Stomach (tissue), 9 donors: ENCODE results near the gene ZFHX3. TPM values are rescaled to one million over a fixed set of nuclear protein-coding genes. Genes with fewer than 3 reads are reported as not detected.

Experiments
- DNase-seq, 2 donors: peaks; one replicate each; pipeline versions ENCODE4 v3.0.0 to v3.0.0-alpha.2; 2013 to 2019
- H3K27ac ChIP-seq, 5 donors: fragments of 200-600 bp in 4 of 5; sonication (generic) in 4 of 5; one replicate each; pipeline ENCODE4 v1.5.1; 2013 to 2019; ENCODE audit warnings: mild to moderate bottlenecking in 1 of 5, moderate library complexity in 1 of 5
- H3K27me3 ChIP-seq, 3 donors: fragments of 200-600 bp; sonication (generic); one replicate each; pipeline ENCODE4 v1.5.1; 2017 to 2019; ENCODE audit warnings: mixed run types in 1 of 3
- H3K36me3 ChIP-seq, 4 donors: fragments of 200-600 bp; sonication (generic); 1 replicate in 3 of 4; 2 replicates in 1 of 4; pipeline ENCODE4 v1.5.1; 2016 to 2019
- H3K4me1 ChIP-seq, 4 donors: fragments of 200-600 bp; sonication (generic); one replicate each; pipeline ENCODE4 v1.5.1; 2016 to 2019
- H3K4me3 ChIP-seq, 4 donors: fragments of 200-600 bp; sonication (generic) in 3 of 4; one replicate each; pipeline ENCODE4 v1.5.1; 2016 to 2019; ENCODE audit warnings: mild to moderate bottlenecking in 1 of 4
- H3K9me3 ChIP-seq, 4 donors: fragments of 200-600 bp; sonication (generic); one replicate each; pipeline ENCODE4 v1.5.1; 2016 to 2019
- EP300 ChIP-seq: sonication (generic); formaldehyde crosslinking; IDR thresholded peaks from one replicate; pipeline ENCODE4 v1.6.1; 2017; ENCODE audit warnings: antibody characterized with exemption
- POLR2A ChIP-seq, 4 donors: fragments of 450-650 bp; IDR thresholded peaks; one replicate each; pipeline ENCODE4 v1.6.1; 2016; ENCODE audit warnings: antibody characterized with exemption in 4 of 4, control low read depth in 2 of 4, mild to moderate bottlenecking in 1 of 4, moderate library complexity in 1 of 4
- POLR2AphosphoS5 ChIP-seq, 3 donors: sonication (generic); formaldehyde crosslinking; IDR thresholded peaks; one replicate each; pipeline ENCODE4 v1.6.1; 2016; ENCODE audit warnings: antibody characterized with exemption in 3 of 3
- WGBS, 5 donors: extraction: QIAGEN DNeasy Blood & Tissue Kit in 3 of 5; methylation state at CpG; one replicate each; pipeline versions ENCODE4 v1.1.5 to v1.1.7; 2013 to 2018; 5-methylcytosine and 5-hydroxymethylcytosine counted together
- intact Hi-C: fragments of 100-400 bp; cut with DNase I; formaldehyde crosslinking; loops from one replicate; pipeline ENCODE4 v1.15.1; 2023; ENCODE audit warnings: low total_unique reads
- polyA plus RNA-seq, 3 donors: library from polyadenylated mRNA; stranded (reverse); fragments of 200-250 nt; gene quantifications; one replicate each; pipeline ENCODE4 v1.2.3, GENCODE V29; 2013
- total RNA-seq, 5 donors: library from RNA; depleted of rRNA; stranded (reverse); fragments of >200 nt; gene quantifications; one replicate each; pipeline versions ENCODE4 v1.1.0 to v1.2.3, GENCODE V29; 2014 to 2016
- TF ChIP-seq, protein P1 (sequence below), 7 experiments: fragments of 450-650 bp in 4 of 7; fragments of 200-600 bp in 3 of 7; sonication (generic) in 3 of 7; IDR thresholded peaks; one replicate each; pipeline ENCODE4 v1.5.1; 2016 to 2019; ENCODE audit warnings: antibody characterized with exemption in 7 of 7, control low read depth in 2 of 7, mild to moderate bottlenecking in 1 of 7
- donor health status: healthy with polysubstance abuse.
- donor health status: Bipolar disorder and iron deficiency.
- donor health status: healthy.

The ZFHX3 gene
- total and polyA plus RNA-seq, 8 donors: 1.1 to 27.5 (median 11.8) TPM

DNA sequence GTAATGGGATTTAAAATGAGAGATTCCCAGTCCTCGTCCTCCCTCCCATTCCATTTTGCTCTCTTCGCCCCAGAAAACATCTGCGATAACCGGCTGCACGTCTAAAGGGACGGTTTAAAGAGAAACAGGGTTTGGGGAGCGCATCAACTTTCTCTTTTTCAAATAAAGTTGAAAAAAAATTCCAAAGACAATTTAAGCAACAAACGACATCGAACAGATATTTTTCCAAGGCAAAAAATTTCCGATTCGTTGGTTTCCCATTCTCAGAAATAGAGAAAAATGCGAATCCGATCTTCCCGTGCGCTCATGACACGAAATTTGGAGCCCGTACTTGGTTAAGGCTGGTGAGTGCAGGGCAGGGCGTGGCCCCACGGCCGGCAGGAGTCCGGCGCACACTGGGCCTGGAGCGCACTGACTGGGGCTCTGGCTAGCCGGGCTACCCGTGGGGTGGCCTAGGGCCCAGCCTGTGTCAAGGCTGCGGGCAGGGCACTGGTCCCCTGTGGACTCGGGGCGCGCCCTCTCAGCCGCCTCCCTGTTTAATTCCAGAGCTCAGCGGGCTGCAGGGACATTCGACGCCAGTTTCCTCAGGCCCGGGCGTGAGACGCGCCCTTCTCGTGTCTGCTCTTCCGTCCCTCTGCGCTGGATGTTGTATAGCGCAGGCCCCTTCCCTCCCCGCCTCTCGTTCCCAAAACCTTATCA is 17.9 kb upstream of the ZFHX3 start:
- peaks cover 19 to 83% (median 59%) of the 10 kb centered on the region in 4 donors for H3K4me1 ChIP-seq
- no peak for TF ChIP-seq POLR2AphosphoS5 (IDR thresholded peaks at IDR 0.05)
- TF ChIP-seq, protein P1, sequence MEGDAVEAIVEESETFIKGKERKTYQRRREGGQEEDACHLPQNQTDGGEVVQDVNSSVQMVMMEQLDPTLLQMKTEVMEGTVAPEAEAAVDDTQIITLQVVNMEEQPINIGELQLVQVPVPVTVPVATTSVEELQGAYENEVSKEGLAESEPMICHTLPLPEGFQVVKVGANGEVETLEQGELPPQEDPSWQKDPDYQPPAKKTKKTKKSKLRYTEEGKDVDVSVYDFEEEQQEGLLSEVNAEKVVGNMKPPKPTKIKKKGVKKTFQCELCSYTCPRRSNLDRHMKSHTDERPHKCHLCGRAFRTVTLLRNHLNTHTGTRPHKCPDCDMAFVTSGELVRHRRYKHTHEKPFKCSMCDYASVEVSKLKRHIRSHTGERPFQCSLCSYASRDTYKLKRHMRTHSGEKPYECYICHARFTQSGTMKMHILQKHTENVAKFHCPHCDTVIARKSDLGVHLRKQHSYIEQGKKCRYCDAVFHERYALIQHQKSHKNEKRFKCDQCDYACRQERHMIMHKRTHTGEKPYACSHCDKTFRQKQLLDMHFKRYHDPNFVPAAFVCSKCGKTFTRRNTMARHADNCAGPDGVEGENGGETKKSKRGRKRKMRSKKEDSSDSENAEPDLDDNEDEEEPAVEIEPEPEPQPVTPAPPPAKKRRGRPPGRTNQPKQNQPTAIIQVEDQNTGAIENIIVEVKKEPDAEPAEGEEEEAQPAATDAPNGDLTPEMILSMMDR (IDR thresholded peaks at IDR 0.05): no peak
- no peak for TF ChIP-seq EP300
- TF ChIP-seq POLR2A (IDR thresholded peaks at IDR 0.05): no peak
- 7 to 20% (median 9%) methylated on average over 38 to 43 of the region's 43 CpGs for WGBS, 5 donors
- peak overlapping the region; percentile 3 to 41 (median 24) for H3K4me3 ChIP-seq
- H3K27ac ChIP-seq: peak overlapping the region in 4 of 5 donors; percentile 78 to 87 (median 84)
- peaks cover 3 to 65% (median 46%) of the 10 kb centered on the region in 3 donors for H3K27me3 ChIP-seq
- no peaks in the 10 kb centered on the region for H3K9me3 ChIP-seq
- no peaks in the 10 kb centered on the region for H3K36me3 ChIP-seq
- intact Hi-C loops: no loop called here
- DNase-seq: peak in 1 of 2 donors; percentile 66

DNA sequence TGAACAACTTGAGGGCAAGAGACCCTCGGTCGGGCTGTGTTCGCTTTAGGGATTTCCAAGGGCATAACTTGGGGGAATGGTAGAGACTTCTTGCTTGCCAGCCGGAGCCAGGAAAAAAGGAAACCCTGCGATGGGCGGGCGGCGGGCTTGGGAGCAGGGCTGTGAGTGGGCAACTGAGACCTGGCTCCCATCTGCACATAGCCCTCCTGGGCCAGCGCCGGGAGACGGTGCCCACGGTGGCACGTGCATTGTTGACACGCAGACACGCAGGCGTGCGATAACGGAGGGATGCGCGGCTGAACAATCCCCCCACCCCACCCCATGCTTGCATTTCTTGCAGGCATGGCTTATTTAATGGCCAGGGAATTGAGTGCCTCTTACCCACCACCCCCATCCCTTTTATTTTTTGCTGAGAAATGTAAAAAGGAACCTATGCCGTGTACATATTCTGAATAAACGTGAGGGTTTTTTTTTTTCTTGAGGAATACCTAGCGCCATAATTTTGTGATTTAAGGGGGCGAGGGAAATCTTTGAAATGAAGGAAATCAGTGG is 17.1 kb upstream of the ZFHX3 start:
- Histone ChIP-seq H3K27me3 (peaks cover 3 to 66% (median 46%) of the 10 kb centered on the region in 3 donors), H3K27ac (peak overlapping the region in 1 of 5 donors; percentile 87)
- 16 to 48% (median 23%) methylated on average over 24 of the region's 24 CpGs for WGBS, 5 donors

DNA sequence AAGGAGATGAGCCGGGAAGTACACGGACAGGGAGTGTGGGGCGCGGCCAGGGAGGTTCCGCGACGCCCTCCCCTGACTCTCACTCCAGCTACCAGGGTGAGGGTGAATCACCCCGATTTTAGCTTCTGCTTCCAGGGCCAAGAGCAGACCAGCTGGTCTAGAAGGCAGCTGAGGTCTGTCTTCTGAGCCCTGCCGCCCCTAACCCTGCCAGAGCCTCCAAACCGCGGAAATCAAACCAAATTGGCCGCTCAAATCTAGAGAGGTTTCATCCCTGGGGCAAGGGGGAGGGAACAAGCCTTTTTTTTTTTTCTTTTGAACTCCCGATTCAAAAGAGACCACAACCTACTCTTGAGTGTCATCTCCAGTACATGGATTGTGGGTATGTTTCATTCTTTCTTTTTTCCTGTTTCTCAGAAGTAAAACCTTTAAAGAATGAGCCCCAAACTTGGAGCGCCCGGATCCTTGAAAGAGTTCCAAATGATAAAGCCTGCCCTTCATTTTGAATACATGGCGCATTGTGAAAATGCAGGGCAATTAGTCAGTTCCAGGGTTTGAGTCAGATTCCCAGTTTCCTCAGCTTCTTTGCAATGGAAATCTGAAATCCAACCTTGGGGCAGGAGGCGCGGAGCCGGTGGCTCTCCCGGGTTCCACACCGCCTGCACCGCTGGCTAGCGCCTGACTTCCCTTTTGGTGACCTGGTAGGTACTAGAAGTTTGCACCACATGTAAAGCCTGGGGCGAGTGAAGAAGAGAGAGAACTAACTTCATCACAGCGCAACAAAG is 16.5 kb upstream of the ZFHX3 start:
- H3K27ac ChIP-seq: peak overlapping the region in 3 of 5 donors; percentile 15 to 58 (median 18)
- peak overlapping the region in 2 of 4 donors; percentile 5 to 27 for H3K4me3 ChIP-seq
- H3K27me3 ChIP-seq: peaks cover 3 to 66% (median 46%) of the 10 kb centered on the region in 3 donors
- TF ChIP-seq, protein P1 (IDR thresholded peaks at IDR 0.05): no peak
- TF ChIP-seq POLR2A (IDR thresholded peaks at IDR 0.05) (no peak), EP300 (no peak)
- peaks cover 14 to 83% (median 57%) of the 10 kb centered on the region in 4 donors for H3K4me1 ChIP-seq
- WGBS, 5 donors: 17 to 36% (median 23%) methylated on average over 25 of the region's 25 CpGs
- H3K9me3 ChIP-seq: no peaks in the 10 kb centered on the region
- no peaks in the 10 kb centered on the region for H3K36me3 ChIP-seq
- DNase-seq: no peak
- intact Hi-C loops: no loop called here

More for the DNA sequence above, 17.1 kb upstream of the ZFHX3 start:
- Histone ChIP-seq H3K36me3 (no peaks in the 10 kb centered on the region), H3K9me3 (no peaks in the 10 kb centered on the region), H3K4me3 (peak overlapping the region in 2 of 4 donors; percentile 5 to 27), H3K4me1 (peaks cover 15 to 83% (median 57%) of the 10 kb centered on the region in 4 donors)
- DNase-seq: peak in 1 of 2 donors; percentile 28
- intact Hi-C loops: no loop called here
- TF ChIP-seq POLR2A (IDR thresholded peaks at IDR 0.05) (no peak), EP300 (no peak), POLR2AphosphoS5 (IDR thresholded peaks at IDR 0.05) (no peak)
- TF ChIP-seq, protein P1 (IDR thresholded peaks at IDR 0.05): no peak

DNA sequence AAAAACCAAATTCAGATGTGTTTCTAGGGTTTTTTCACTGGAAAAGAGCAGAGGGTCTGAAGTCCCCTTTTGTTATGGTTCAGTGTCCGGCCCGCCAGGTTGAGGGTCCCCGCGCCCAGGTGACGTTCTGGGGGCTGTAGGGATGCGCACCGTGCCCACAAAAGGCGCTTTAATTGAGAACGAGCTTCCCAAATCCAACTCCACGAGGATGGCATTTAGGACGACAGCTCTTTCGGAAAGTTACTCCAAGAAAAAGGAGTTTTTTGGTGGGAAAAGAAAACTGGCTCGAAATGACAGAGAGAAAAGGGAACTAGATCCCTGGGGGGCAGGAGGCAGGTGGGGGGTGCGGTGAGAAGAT is 15.9 kb upstream of the ZFHX3 start:
- no peaks in the 10 kb centered on the region for H3K9me3 ChIP-seq
- H3K4me1 ChIP-seq: peaks cover 14 to 83% (median 56%) of the 10 kb centered on the region in 4 donors
- TF ChIP-seq, protein P1 (IDR thresholded peaks at IDR 0.05): no peak
- no peak for TF ChIP-seq EP300
- intact Hi-C loops: no loop called here
- WGBS, 5 donors: 33 to 47% (median 40%) methylated on average over 14 of the region's 14 CpGs
- H3K36me3 ChIP-seq: no peaks in the 10 kb centered on the region
- peak overlapping the region in 3 of 5 donors; percentile 18 to 58 (median 18) for H3K27ac ChIP-seq
- no peak overlapping the region for H3K4me3 ChIP-seq
- no peak for DNase-seq
- peaks cover 3 to 66% (median 46%) of the 10 kb centered on the region in 3 donors for H3K27me3 ChIP-seq
